SK-N-SH (cell line): Measurements from ENCODE around the gene COL23A1. TPM values are rescaled to one million over a fixed set of nuclear protein-coding genes. Genes with fewer than 3 reads are reported as not detected.

ENCODE experiments used
- CTCF ChIA-PET: fragments of 300-600, 350-600 bp; formaldehyde crosslinking; extraction: SDS; loops from one replicate; lab custom pipeline; 2021; lab: Yijun Ruan, JAX
- POLR2A ChIA-PET: fragments of 350-600 bp; sonication (Branson Sonifier 250); formaldehyde crosslinking; extraction: SDS; loops from one replicate; lab custom pipeline; 2020; ENCODE audit warnings: antibody characterized with exemption, inconsistent platforms; lab: Yijun Ruan, JAX
- DNase-seq: peaks from one replicate; pipeline ENCODE4 v3.0.0; 2012
- H2AFZ ChIP-seq: fragments of 200-600 bp; sonication (generic); 2 replicates; pipeline ENCODE4 v1.8.1; 2016; ENCODE audit warnings: antibody characterized with exemption, mild to moderate bottlenecking, low read depth
- H3F3A ChIP-seq: fragments of 200-600 bp; sonication (generic); replicated peaks from 2 replicates; pipeline ENCODE3; 2016; ENCODE audit warnings: antibody characterized with exemption, mild to moderate bottlenecking; ENCODE audit not compliant: insufficient read depth
- H3K27ac ChIP-seq, 2 experiments: fragments of 200-500 bp in 1 of 2; fragments of 200-600 bp in 1 of 2; sonication (Bioruptor generic) in 1 of 2; sonication (generic), shearing (Covaris generic) in 1 of 2; 2 replicates each; pipeline versions ENCODE4 v1.5.1 to v1.6.1; 2014 to 2016; ENCODE audit warnings: low read depth in 2 of 2, inconsistent platforms in 1 of 2, low read length in 1 of 2, mild to moderate bottlenecking in 1 of 2, mixed read lengths in 1 of 2
- H3K27me3 ChIP-seq: fragments of 200-600 bp; sonication (generic), shearing (Covaris generic); 2 replicates; pipeline ENCODE4 v1.6.1; 2016; ENCODE audit warnings: mixed run types; ENCODE audit not compliant: insufficient read depth
- H3K36me3 ChIP-seq, 2 experiments: fragments of 200-500 bp in 1 of 2; fragments of 200-600 bp in 1 of 2; sonication (Bioruptor generic) in 1 of 2; sonication (generic) in 1 of 2; replicated peaks in 1 of 2; 2 replicates each; pipeline versions ENCODE3 to v1.5.1; 2014 to 2016; ENCODE audit warnings: low read length in 1 of 2, mild to moderate bottlenecking in 1 of 2; ENCODE audit not compliant: insufficient read depth in 2 of 2, control insufficient read depth in 1 of 2
- H3K4me1 ChIP-seq, 2 experiments: fragments of 200-500 bp in 1 of 2; fragments of 200-600 bp in 1 of 2; sonication (Bioruptor generic) in 1 of 2; sonication (generic), shearing (Covaris generic) in 1 of 2; 2 replicates each; pipeline versions ENCODE4 v1.5.1 to v1.6.1; 2014 to 2016; ENCODE audit warnings: low read depth in 1 of 2, low read length in 1 of 2, mixed run types in 1 of 2; ENCODE audit not compliant: insufficient read depth in 2 of 2, control insufficient read depth in 1 of 2
- H3K4me2 ChIP-seq: fragments of 200-600 bp; sonication (generic), shearing (Covaris generic); 2 replicates; pipeline ENCODE4 v1.6.1; 2017; ENCODE audit warnings: mixed run types
- H3K4me3 ChIP-seq, 2 experiments: fragments of 200-500 bp in 1 of 2; fragments of 200-600 bp in 1 of 2; sonication (Bioruptor generic) in 1 of 2; sonication (generic), shearing (Covaris generic) in 1 of 2; 2 replicates each; pipeline versions ENCODE4 v1.5.1 to v1.8.1; 2014 to 2016; ENCODE audit warnings: low read depth in 2 of 2, inconsistent platforms in 1 of 2, low read length in 1 of 2, mild to moderate bottlenecking in 1 of 2, mixed read lengths in 1 of 2, moderate library complexity in 1 of 2
- H3K79me2 ChIP-seq: fragments of 200-600 bp; sonication (generic); 2 replicates; pipeline ENCODE4 v1.8.1; 2017; ENCODE audit warnings: mild to moderate bottlenecking; ENCODE audit not compliant: insufficient read depth
- H3K9ac ChIP-seq: fragments of 200-600 bp; sonication (generic); 2 replicates; pipeline ENCODE4 v1.6.1; 2017; ENCODE audit warnings: mixed run types
- H3K9me2 ChIP-seq: fragments of 200-600 bp; sonication (generic); 2 replicates; pipeline ENCODE4 v1.6.1; 2017; ENCODE audit warnings: mixed run types
- H3K9me3 ChIP-seq: fragments of 200-600 bp; sonication (generic); 2 replicates; pipeline ENCODE4 v1.6.1; 2017; ENCODE audit warnings: mixed run types, mild to moderate bottlenecking, moderate library complexity
- H4K20me1 ChIP-seq: fragments of 200-600 bp; sonication (generic); 2 replicates; pipeline ENCODE4 v1.6.1; 2017; ENCODE audit warnings: mild to moderate bottlenecking, mixed run types; ENCODE audit not compliant: insufficient read depth
- CHD2 ChIP-seq: fragments of 150-350 bp; IDR thresholded peaks from 2 replicates; pipeline ENCODE4 v1.6.1; 2018; ENCODE audit warnings: low read length; ENCODE audit not compliant: partially characterized antibody
- ELF1 ChIP-seq: IDR thresholded peaks from 2 replicates; pipeline ENCODE4 v1.4.0; 2012
- EP300 ChIP-seq, 2 experiments: IDR thresholded peaks; 2 replicates each; pipeline versions ENCODE4 v1.4.0 to v1.6.1; 2012; ENCODE audit warnings: borderline replicate concordance in 1 of 2, low read depth in 1 of 2, low read length in 1 of 2
- EZH2phosphoT487 ChIP-seq: fragments of 200-600 bp; sonication (generic); IDR thresholded peaks from 2 replicates; pipeline ENCODE4 v1.6.1; 2017; ENCODE audit warnings: low read depth, mixed run types, mild to moderate bottlenecking, antibody characterized with exemption, moderate library complexity, borderline replicate concordance
- IRF3 ChIP-seq: fragments of 150-350 bp; IDR thresholded peaks from 2 replicates; pipeline ENCODE4 v1.6.1; 2016; ENCODE audit warnings: mild to moderate bottlenecking, low read depth, low read length
- POLR2AphosphoS5 ChIP-seq: IDR thresholded peaks from 2 replicates; pipeline ENCODE4 v1.6.1; 2012; ENCODE audit warnings: low read depth, low read length
- RAD21 ChIP-seq: IDR thresholded peaks from 2 replicates; pipeline ENCODE4 v1.6.1; 2012; ENCODE audit warnings: mild to moderate bottlenecking, low read length
- RXRA ChIP-seq: IDR thresholded peaks from 2 replicates; pipeline ENCODE4 v1.4.0; 2012; ENCODE audit warnings: low read depth, mild to moderate bottlenecking, borderline replicate concordance
- TCF12 ChIP-seq: IDR thresholded peaks from 2 replicates; pipeline ENCODE4 v1.4.0; 2012
- USF1 ChIP-seq: IDR thresholded peaks from 2 replicates; pipeline ENCODE4 v1.4.0; 2012; ENCODE audit warnings: low read depth, borderline replicate concordance
- ZBTB33 ChIP-seq: IDR thresholded peaks from 2 replicates; pipeline ENCODE4 v1.4.0; 2012; ENCODE audit warnings: low read depth, borderline replicate concordance
- WGBS: methylation state at CpG from one replicate; pipeline ENCODE4 v1.1.6; 2017; ENCODE audit warnings: low lambda C conversion rate; 5-methylcytosine and 5-hydroxymethylcytosine counted together
- polyA plus RNA-seq, 3 experiments: library from polyadenylated mRNA; depleted of rRNA; stranded (reverse); fragments of >200 nt; gene quantifications; 2 replicates each; pipeline ENCODE4 v1.2.3, GENCODE V29; 2012
- TF ChIP-seq, protein P1 (sequence below): fragments of 200-600 bp; sonication (generic); IDR thresholded peaks from 2 replicates; pipeline ENCODE4 v1.6.1; 2017; ENCODE audit warnings: antibody characterized with exemption, mild to moderate bottlenecking, moderate library complexity
- TF ChIP-seq, protein P2 (sequence below): IDR thresholded peaks from 2 replicates; pipeline ENCODE4 v1.4.0; 2012; ENCODE audit warnings: low read depth

Gene COL23A1
- polyA plus RNA-seq, 1 of the 3 experiments (the other 2 are of a cell fraction): 0.10 TPM

- TF ChIP-seq IRF3 (no peak), EZH2phosphoT487 (no peak), TCF12 (no peak), ZBTB33 (no peak)
- TF ChIP-seq, protein P1, sequence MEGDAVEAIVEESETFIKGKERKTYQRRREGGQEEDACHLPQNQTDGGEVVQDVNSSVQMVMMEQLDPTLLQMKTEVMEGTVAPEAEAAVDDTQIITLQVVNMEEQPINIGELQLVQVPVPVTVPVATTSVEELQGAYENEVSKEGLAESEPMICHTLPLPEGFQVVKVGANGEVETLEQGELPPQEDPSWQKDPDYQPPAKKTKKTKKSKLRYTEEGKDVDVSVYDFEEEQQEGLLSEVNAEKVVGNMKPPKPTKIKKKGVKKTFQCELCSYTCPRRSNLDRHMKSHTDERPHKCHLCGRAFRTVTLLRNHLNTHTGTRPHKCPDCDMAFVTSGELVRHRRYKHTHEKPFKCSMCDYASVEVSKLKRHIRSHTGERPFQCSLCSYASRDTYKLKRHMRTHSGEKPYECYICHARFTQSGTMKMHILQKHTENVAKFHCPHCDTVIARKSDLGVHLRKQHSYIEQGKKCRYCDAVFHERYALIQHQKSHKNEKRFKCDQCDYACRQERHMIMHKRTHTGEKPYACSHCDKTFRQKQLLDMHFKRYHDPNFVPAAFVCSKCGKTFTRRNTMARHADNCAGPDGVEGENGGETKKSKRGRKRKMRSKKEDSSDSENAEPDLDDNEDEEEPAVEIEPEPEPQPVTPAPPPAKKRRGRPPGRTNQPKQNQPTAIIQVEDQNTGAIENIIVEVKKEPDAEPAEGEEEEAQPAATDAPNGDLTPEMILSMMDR: no peak
Measured at GRCh38 chr5:178505639-178506407, 84.4 kb downstream of the COL23A1 start (continued).

GRCh38 chr5:178504340-178504960 is 85.7 kb downstream of the COL23A1 start:
- WGBS: 45% methylated on average over 6 of the region's 11 CpGs
- no peaks in the 10 kb centered on the region for H3K9me3 ChIP-seq
- no peak overlapping the region for H2AFZ ChIP-seq
- no peak overlapping the region for H3K4me2 ChIP-seq
- TF ChIP-seq, protein P1: no peak
- TF ChIP-seq ZBTB33 (no peak), CHD2 (no peak), ELF1 (no peak), RXRA (no peak), RAD21 (no peak), EP300 (IDR thresholded peaks at IDR 0.05; ENCODE audit: borderline replicate concordance in 1 of 2, low read depth in 1 of 2, low read length in 1 of 2) (no peak), USF1 (no peak), POLR2AphosphoS5 (no peak)
- TF ChIP-seq, protein P2, sequence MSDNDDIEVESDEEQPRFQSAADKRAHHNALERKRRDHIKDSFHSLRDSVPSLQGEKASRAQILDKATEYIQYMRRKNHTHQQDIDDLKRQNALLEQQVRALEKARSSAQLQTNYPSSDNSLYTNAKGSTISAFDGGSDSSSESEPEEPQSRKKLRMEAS: no peak
- H3K79me2 ChIP-seq: no peaks in the 10 kb centered on the region
- ChIA-PET CTCF (interaction anchor here (1.4 kb wide), 1 partner anchor 43 kb away, joined by 4 read pairs; no protein-coding TSS in a partner anchor), POLR2A (no interaction called here)
- peaks cover 0 to 13% of the 10 kb centered on the region in 2 experiments; a peak in 1 of 4 replicates for H3K4me1 ChIP-seq
- no peaks in the 10 kb centered on the region for H3K27me3 ChIP-seq
- no peaks in the 10 kb centered on the region for H4K20me1 ChIP-seq
- H3K9ac ChIP-seq: no peak overlapping the region
- H3K36me3 ChIP-seq: no peaks in the 10 kb centered on the region
- no peaks in the 10 kb centered on the region for H3K9me2 ChIP-seq
- H3F3A ChIP-seq: no peaks in the 10 kb centered on the region
- H3K27ac ChIP-seq: no peak overlapping the region
- H3K4me3 ChIP-seq: no peak overlapping the region
- DNase-seq: no peak
